HepG2 (cell line): Measurements from ENCODE around the gene DIP2C. TPM values are rescaled to one million over a fixed set of nuclear protein-coding genes. Genes with fewer than 3 reads are reported as not detected.

ENCODE experiments used
- BCL6 ChIP-seq: IDR thresholded peaks from 2 replicates; pipeline ENCODE4 v1.6.1; 2016; ENCODE audit warnings: missing genetic modification reagents, missing compliant biosample characterization
- CBFB ChIP-seq: sonication (generic); formaldehyde crosslinking; IDR thresholded peaks from 2 replicates; pipeline ENCODE4 v1.4.0; 2020; ENCODE audit warnings: missing genetic modification reagents
- CREB1 ChIP-seq, 2 experiments: fragments of 450-650 bp in 1 of 2; IDR thresholded peaks; 2 replicates each; pipeline ENCODE4 v1.6.1; 2016 to 2017; ENCODE audit warnings: control low read depth in 1 of 2, mild to moderate bottlenecking in 1 of 2, missing compliant biosample characterization in 1 of 2, missing genetic modification characterization in 1 of 2
- GFI1 ChIP-seq: sonication (generic); formaldehyde crosslinking; IDR thresholded peaks from 2 replicates; pipeline ENCODE4 v1.5.0; 2020; ENCODE audit warnings: missing genetic modification reagents, mild to moderate bottlenecking, borderline replicate concordance
- HDAC2 ChIP-seq: sonication (generic); formaldehyde crosslinking; IDR thresholded peaks from 2 replicates; pipeline ENCODE4 v1.4.0; 2020; ENCODE audit warnings: missing genetic modification reagents
- HNRNPUL1 ChIP-seq: fragments of 200-400 bp; formaldehyde crosslinking; IDR thresholded peaks from 2 replicates; pipeline ENCODE4 v1.6.1; 2017; ENCODE audit warnings: low read depth, mild to moderate bottlenecking, low read length, moderate library complexity
- MEF2D ChIP-seq: sonication (generic); formaldehyde crosslinking; IDR thresholded peaks from 2 replicates; pipeline ENCODE4 v1.5.1; 2020; ENCODE audit warnings: mild to moderate bottlenecking, missing genetic modification reagents
- PLRG1 ChIP-seq: fragments of 450-650 bp; conservative IDR thresholded peaks from 2 replicates; pipeline ENCODE4 v1.6.1; 2016
- SMAD3 ChIP-seq: sonication (generic); formaldehyde crosslinking; IDR thresholded peaks from 2 replicates; pipeline ENCODE4 v1.4.0; 2020; ENCODE audit warnings: missing genetic modification reagents
- STAG1 ChIP-seq: sonication (generic); formaldehyde crosslinking; IDR thresholded peaks from 2 replicates; pipeline ENCODE4 v1.4.0; 2020; ENCODE audit warnings: missing genetic modification reagents
- TBX2 ChIP-seq: sonication (generic); formaldehyde crosslinking; IDR thresholded peaks from 2 replicates; pipeline ENCODE4 v1.5.0; 2020; ENCODE audit warnings: missing genetic modification reagents, mild to moderate bottlenecking, borderline replicate concordance
- ZFP36L2 ChIP-seq: sonication (generic); formaldehyde crosslinking; IDR thresholded peaks from 2 replicates; pipeline ENCODE4 v1.4.0; 2020; ENCODE audit warnings: missing genetic modification reagents
- ZNF253 ChIP-seq: sonication (generic); formaldehyde crosslinking; IDR thresholded peaks from 2 replicates; pipeline ENCODE4 v1.8.0; 2022; ENCODE audit warnings: mild to moderate bottlenecking, missing genetic modification reagents, borderline replicate concordance
- ZNF3 ChIP-seq: IDR thresholded peaks from 2 replicates; pipeline ENCODE4 v1.7.0; 2017; ENCODE audit warnings: inconsistent platforms
- ZNF329 ChIP-seq: sonication (generic); formaldehyde crosslinking; IDR thresholded peaks from 2 replicates; pipeline ENCODE4 v1.9.0; 2021; ENCODE audit warnings: low read depth, mild to moderate bottlenecking, missing genetic modification reagents
- ZNF567 ChIP-seq: sonication (generic); formaldehyde crosslinking; IDR thresholded peaks from 2 replicates; pipeline ENCODE4 v1.8.1; 2023; ENCODE audit warnings: mild to moderate bottlenecking, missing genetic modification reagents, borderline replicate concordance
- ZNF614 ChIP-seq: IDR thresholded peaks from 2 replicates; pipeline ENCODE4 v1.6.1; 2018; ENCODE audit warnings: missing biosample characterization, missing genetic modification reagents, inconsistent platforms, borderline replicate concordance
- ZNF629 ChIP-seq: sonication (generic); formaldehyde crosslinking; conservative IDR thresholded peaks from 2 replicates; pipeline ENCODE4 v1.5.0; 2020; ENCODE audit warnings: missing genetic modification reagents
- ZNF660 ChIP-seq: sonication (generic); formaldehyde crosslinking; IDR thresholded peaks from 2 replicates; pipeline ENCODE4 v1.5.1; 2020; ENCODE audit warnings: mild to moderate bottlenecking, low read depth, missing genetic modification reagents, borderline replicate concordance
- ZNF703 ChIP-seq: sonication (generic); formaldehyde crosslinking; IDR thresholded peaks from 2 replicates; pipeline ENCODE4 v1.5.1; 2020; ENCODE audit warnings: missing genetic modification reagents, mild to moderate bottlenecking, moderate library complexity, borderline replicate concordance
- ZNF841 ChIP-seq: sonication (generic); formaldehyde crosslinking; IDR thresholded peaks from 2 replicates; pipeline ENCODE4 v1.8.1; 2023; ENCODE audit warnings: missing genetic modification reagents, borderline replicate concordance
- polyA plus RNA-seq, 8 experiments: library from polyadenylated mRNA; depleted of rRNA in 3 of 8; stranded (reverse) in 7 of 8; unstranded in 1 of 8; fragments of >200 nt; fragmentation: Illumina TruSeq in 4 of 8; extraction: Trizol in 4 of 8; gene quantifications; 2 replicates each; pipeline versions ENCODE4 v1.2.1 to v1.2.3, GENCODE V29; 2011 to 2016; ENCODE audit warnings: low read depth in 4 of 8, missing spikeins in 1 of 8, mixed read lengths in 1 of 8; ENCODE audit not compliant: insufficient read depth in 1 of 8
- total RNA-seq, 5 experiments: library from RNA; depleted of rRNA; stranded (reverse); fragments of >200 nt; fragmentation: Illumina TruSeq; extraction: Trizol; gene quantifications; 2 replicates each; pipeline ENCODE4 v1.2.3, GENCODE V29; 2016; ENCODE audit warnings: low read depth in 1 of 5
- TF ChIP-seq, protein P1 (sequence below): sonication (generic); formaldehyde crosslinking; IDR thresholded peaks from 2 replicates; pipeline ENCODE4 v1.4.0; 2020; ENCODE audit warnings: mild to moderate bottlenecking, missing genetic modification reagents
- TF ChIP-seq, protein P2 (sequence below): sonication (generic); formaldehyde crosslinking; IDR thresholded peaks from 2 replicates; pipeline ENCODE4 v1.4.0; 2020; ENCODE audit warnings: mild to moderate bottlenecking, missing genetic modification reagents
- TF ChIP-seq, protein P3 (sequence below): sonication (generic); formaldehyde crosslinking; conservative IDR thresholded peaks from 2 replicates; pipeline ENCODE4 v1.8.0; 2022; ENCODE audit warnings: mild to moderate bottlenecking, moderate library complexity, missing genetic modification reagents

The DIP2C gene
- total and polyA plus RNA-seq, 2 of the 13 experiments (the other 11 are each of a cell fraction or from before 2014, with no cell fraction given): 2.2 to 2.7 TPM

DNA sequence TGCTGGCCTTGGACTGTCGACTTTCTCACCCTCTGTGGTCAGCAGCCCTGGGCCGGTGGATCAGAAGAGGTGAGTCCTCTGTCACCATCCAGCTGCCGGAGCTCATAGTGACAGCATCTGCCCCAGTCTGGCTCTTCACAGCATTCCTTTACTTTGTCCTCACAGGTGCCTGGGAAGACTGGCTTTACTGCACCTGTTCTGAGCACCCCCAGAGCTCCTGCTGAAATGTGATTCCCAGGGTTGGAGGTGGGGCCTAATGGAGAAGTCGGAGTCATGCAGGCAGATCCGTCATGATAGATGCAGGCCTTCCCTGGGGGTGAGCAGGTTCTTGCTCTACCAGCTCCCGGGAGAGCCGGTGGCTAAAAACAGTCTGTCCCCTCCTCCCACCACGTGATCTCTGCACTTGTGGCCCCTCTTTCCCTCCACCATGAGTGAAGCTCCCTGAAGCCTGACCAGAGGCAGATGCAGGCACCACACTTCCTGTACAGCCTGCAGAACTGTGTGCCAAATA, 382.7 kb downstream of the DIP2C start (continued):
- TF ChIP-seq ZNF660 (CRISPR knock-in tag) (no peak), SMAD3 (CRISPR knock-in tag) (no peak), HDAC2 (CRISPR knock-in tag) (no peak), ZFP36L2 (CRISPR knock-in tag) (no peak), ZNF329 (CRISPR knock-in tag) (no peak), GFI1 (no peak), ZNF841 (no peak), CBFB (no peak), PLRG1 (no peak), BCL6 (no peak), HNRNPUL1 (no peak), ZNF253 (CRISPR knock-in tag) (no peak), MEF2D (CRISPR knock-in tag) (no peak), ZNF614 (CRISPR knock-in tag) (no peak), ZNF567 (CRISPR knock-in tag) (no peak), STAG1 (CRISPR knock-in tag) (peak; percentile 20), ZNF3 (CRISPR knock-in tag) (no peak), ZNF703 (CRISPR knock-in tag) (no peak), CREB1 (IDR thresholded peaks at IDR 0.05) (no peak), CREB1 (CRISPR knock-in tag; IDR thresholded peaks at IDR 0.05) (no peak), ZNF629 (CRISPR knock-in tag) (no peak), TBX2 (peak; percentile 57; the same call in 1 of the 2 replicates)
- TF ChIP-seq, protein P1, sequence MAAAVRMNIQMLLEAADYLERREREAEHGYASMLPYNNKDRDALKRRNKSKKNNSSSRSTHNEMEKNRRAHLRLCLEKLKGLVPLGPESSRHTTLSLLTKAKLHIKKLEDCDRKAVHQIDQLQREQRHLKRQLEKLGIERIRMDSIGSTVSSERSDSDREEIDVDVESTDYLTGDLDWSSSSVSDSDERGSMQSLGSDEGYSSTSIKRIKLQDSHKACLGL (CRISPR knock-in tag): no peak
- TF ChIP-seq, protein P2, sequence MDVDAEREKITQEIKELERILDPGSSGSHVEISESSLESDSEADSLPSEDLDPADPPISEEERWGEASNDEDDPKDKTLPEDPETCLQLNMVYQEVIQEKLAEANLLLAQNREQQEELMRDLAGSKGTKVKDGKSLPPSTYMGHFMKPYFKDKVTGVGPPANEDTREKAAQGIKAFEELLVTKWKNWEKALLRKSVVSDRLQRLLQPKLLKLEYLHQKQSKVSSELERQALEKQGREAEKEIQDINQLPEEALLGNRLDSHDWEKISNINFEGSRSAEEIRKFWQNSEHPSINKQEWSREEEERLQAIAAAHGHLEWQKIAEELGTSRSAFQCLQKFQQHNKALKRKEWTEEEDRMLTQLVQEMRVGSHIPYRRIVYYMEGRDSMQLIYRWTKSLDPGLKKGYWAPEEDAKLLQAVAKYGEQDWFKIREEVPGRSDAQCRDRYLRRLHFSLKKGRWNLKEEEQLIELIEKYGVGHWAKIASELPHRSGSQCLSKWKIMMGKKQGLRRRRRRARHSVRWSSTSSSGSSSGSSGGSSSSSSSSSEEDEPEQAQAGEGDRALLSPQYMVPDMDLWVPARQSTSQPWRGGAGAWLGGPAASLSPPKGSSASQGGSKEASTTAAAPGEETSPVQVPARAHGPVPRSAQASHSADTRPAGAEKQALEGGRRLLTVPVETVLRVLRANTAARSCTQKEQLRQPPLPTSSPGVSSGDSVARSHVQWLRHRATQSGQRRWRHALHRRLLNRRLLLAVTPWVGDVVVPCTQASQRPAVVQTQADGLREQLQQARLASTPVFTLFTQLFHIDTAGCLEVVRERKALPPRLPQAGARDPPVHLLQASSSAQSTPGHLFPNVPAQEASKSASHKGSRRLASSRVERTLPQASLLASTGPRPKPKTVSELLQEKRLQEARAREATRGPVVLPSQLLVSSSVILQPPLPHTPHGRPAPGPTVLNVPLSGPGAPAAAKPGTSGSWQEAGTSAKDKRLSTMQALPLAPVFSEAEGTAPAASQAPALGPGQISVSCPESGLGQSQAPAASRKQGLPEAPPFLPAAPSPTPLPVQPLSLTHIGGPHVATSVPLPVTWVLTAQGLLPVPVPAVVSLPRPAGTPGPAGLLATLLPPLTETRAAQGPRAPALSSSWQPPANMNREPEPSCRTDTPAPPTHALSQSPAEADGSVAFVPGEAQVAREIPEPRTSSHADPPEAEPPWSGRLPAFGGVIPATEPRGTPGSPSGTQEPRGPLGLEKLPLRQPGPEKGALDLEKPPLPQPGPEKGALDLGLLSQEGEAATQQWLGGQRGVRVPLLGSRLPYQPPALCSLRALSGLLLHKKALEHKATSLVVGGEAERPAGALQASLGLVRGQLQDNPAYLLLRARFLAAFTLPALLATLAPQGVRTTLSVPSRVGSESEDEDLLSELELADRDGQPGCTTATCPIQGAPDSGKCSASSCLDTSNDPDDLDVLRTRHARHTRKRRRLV (CRISPR knock-in tag): no peak
- TF ChIP-seq, protein P3, sequence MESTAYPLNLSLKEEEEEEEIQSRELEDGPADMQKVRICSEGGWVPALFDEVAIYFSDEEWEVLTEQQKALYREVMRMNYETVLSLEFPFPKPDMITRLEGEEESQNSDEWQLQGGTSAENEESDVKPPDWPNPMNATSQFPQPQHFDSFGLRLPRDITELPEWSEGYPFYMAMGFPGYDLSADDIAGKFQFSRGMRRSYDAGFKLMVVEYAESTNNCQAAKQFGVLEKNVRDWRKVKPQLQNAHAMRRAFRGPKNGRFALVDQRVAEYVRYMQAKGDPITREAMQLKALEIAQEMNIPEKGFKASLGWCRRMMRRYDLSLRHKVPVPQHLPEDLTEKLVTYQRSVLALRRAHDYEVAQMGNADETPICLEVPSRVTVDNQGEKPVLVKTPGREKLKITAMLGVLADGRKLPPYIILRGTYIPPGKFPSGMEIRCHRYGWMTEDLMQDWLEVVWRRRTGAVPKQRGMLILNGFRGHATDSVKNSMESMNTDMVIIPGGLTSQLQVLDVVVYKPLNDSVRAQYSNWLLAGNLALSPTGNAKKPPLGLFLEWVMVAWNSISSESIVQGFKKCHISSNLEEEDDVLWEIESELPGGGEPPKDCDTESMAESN (CRISPR knock-in tag): no peak
